NCI-H82 (cell line): Measurements from ENCODE around the gene ZNF524.

Experiments
- DNase-seq: peaks from one replicate; lab custom pipeline; 2025; lab: John Stamatoyannopoulos, UW

The ZNF524 gene

GRCh38 chr19:55642153-55643002 lies 42.3 kb downstream of the ZNF524 start:
- peak; percentile 66 for DNase-seq

GRCh38 chr19:55643003-55643886 lies 43.2 kb downstream of the ZNF524 start, which contains the start of gene ZNF581:
ZNF581 (plus strand) TSS chr19:55643649; CDS start chr19:55644572, 923 bp downstream.
- DNase-seq, result peak; percentile 85

- DNase-seq, result no peak
These were observed 43.7 kb downstream of the ZNF524 start for GRCh38 chr19:55643887-55644176.

- DNase-seq, result no peak
These were observed 44.2 kb downstream of the ZNF524 start for GRCh38 chr19:55644191-55644833.

- DNase-seq, result no peak
These were observed 44.9 kb downstream of the ZNF524 start for GRCh38 chr19:55644842-55645511.

- DNase-seq, result no peak
These were observed 45.4 kb downstream of the ZNF524 start for GRCh38 chr19:55645512-55645881.

GRCh38 chr19:55646889-55647731 lies 47.0 kb downstream of the ZNF524 start:
- peak; percentile 78 for DNase-seq

GRCh38 chr19:55647732-55648584 lies 47.9 kb downstream of the ZNF524 start, which contains the start of gene CCDC106:
CCDC106 (plus strand) TSS chr19:55648212; CDS start chr19:55649047, 835 bp downstream.
- DNase-seq, result peak; percentile 86

- peak; percentile 46 for DNase-seq
These were observed 48.6 kb downstream of the ZNF524 start for GRCh38 chr19:55648585-55649267.

- no peak for DNase-seq
These were observed 49.4 kb downstream of the ZNF524 start for GRCh38 chr19:55649268-55650125.

GRCh38 chr19:55650126-55650557 lies 50.1 kb downstream of the ZNF524 start:
- DNase-seq, result no peak

- DNase-seq, result no peak
These were observed 50.6 kb downstream of the ZNF524 start for GRCh38 chr19:55650602-55651230.

- no peak for DNase-seq
These were observed 51.1 kb downstream of the ZNF524 start for GRCh38 chr19:55651236-55651635.

- no peak for DNase-seq
These were observed 52.4 kb downstream of the ZNF524 start for GRCh38 chr19:55652311-55653128.
